ENCODE data around the gene DNAH10. TPM values are rescaled to one million over a fixed set of nuclear protein-coding genes. Genes with fewer than 3 reads are reported as not detected.

The DNAH10 gene
- total RNA-seq, 1 donor from 2014 or later: 0.16 TPM

DNA sequence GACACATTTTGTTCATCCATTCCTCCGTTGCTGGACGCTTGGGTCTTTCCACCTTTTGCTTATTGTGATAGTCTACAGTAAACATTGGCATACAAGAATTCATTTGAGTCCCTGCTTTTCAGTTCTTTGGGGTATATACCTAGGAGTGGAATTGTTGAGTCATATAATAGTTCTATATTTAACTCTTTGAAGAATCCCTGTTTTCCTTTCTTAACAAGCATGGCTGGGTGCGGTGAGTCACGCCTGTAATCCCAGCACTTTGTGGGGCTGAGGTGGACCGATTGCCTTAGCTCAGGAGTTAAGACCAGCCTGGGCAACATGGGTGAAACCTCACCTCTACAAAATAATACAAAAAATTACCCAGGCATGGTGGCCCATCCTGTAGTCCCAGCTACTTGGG, 135.1 kb downstream of the DNAH10 start:
- H3K9me3 Mint-ChIP-seq (ENCODE audit: unreplicated experiment): no peaks in the 10 kb centered on the region
- no peak overlapping the region for H3K4me3 Mint-ChIP-seq (ENCODE audit: unreplicated experiment)
- no peaks in the 10 kb centered on the region for H3K27me3 Mint-ChIP-seq (ENCODE audit: unreplicated experiment)
- no peak overlapping the region for H3K27ac Mint-ChIP-seq (ENCODE audit: unreplicated experiment)
- TF ChIP-seq CTCF (IDR thresholded peaks at IDR 0.05): no peak
- DNase-seq (ENCODE audit: extremely low spot score, unreplicated experiment): no peak
- H3K4me1 Mint-ChIP-seq (ENCODE audit: unreplicated experiment): peaks cover 15% of the 10 kb centered on the region
- no peaks in the 10 kb centered on the region for H3K36me3 Mint-ChIP-seq (ENCODE audit: unreplicated experiment)

- Mint-ChIP-seq H3K27ac (ENCODE audit: unreplicated experiment) (no peak overlapping the region), H3K27me3 (ENCODE audit: unreplicated experiment) (no peaks in the 10 kb centered on the region), H3K36me3 (ENCODE audit: unreplicated experiment) (no peaks in the 10 kb centered on the region), H3K9me3 (ENCODE audit: unreplicated experiment) (no peaks in the 10 kb centered on the region), H3K4me1 (ENCODE audit: unreplicated experiment) (peaks cover 15% of the 10 kb centered on the region), H3K4me3 (ENCODE audit: unreplicated experiment) (no peak overlapping the region)
- no peak for DNase-seq (ENCODE audit: extremely low spot score, unreplicated experiment)
- no peak for TF ChIP-seq CTCF (IDR thresholded peaks at IDR 0.05)
Observed at GRCh38 chr12:123898673-123899072, 136.6 kb downstream of the DNAH10 start.

GRCh38 chr12:123899368-123899767, 137.3 kb downstream of the DNAH10 start:
- Mint-ChIP-seq H3K36me3 (ENCODE audit: unreplicated experiment) (no peaks in the 10 kb centered on the region), H3K27ac (ENCODE audit: unreplicated experiment) (no peak overlapping the region), H3K27me3 (ENCODE audit: unreplicated experiment) (peaks cover 3% of the 10 kb centered on the region), H3K9me3 (ENCODE audit: unreplicated experiment) (no peaks in the 10 kb centered on the region), H3K4me1 (ENCODE audit: unreplicated experiment) (peaks cover 15% of the 10 kb centered on the region), H3K4me3 (ENCODE audit: unreplicated experiment) (no peak overlapping the region)
- no peak for DNase-seq (ENCODE audit: extremely low spot score, unreplicated experiment)
- TF ChIP-seq CTCF (IDR thresholded peaks at IDR 0.05): no peak

DNA sequence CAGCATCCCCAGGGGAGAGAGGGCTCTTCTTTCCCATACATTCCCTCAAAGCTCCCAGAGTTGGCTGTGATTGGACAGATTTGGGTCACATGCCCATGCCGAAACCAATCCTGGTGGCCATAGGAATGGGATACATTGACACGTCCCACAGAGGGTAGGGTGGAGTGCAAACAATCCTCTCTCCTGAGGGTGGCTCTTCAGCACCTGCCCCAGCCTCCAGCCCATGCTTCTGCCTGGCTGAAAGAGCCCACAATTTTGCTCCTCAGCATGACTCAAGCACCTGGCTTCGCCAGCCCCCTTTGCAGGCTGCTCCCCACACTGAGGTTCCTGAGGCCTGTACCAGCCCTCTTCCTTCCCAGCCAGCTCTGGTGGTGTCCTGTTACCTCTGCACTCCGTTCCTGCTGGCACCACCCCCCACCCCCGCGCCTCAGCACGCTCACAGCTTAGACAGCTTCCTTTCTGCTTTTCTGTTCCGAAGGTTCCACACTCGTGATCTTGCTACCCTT, 138.8 kb downstream of the DNAH10 start:
- H3K27me3 Mint-ChIP-seq (ENCODE audit: unreplicated experiment): peaks cover 3% of the 10 kb centered on the region
- TF ChIP-seq CTCF (IDR thresholded peaks at IDR 0.05): no peak
- H3K9me3 Mint-ChIP-seq (ENCODE audit: unreplicated experiment): no peaks in the 10 kb centered on the region
- peaks cover 18% of the 10 kb centered on the region for H3K4me1 Mint-ChIP-seq (ENCODE audit: unreplicated experiment)
- no peak overlapping the region for H3K27ac Mint-ChIP-seq (ENCODE audit: unreplicated experiment)
- H3K36me3 Mint-ChIP-seq (ENCODE audit: unreplicated experiment): no peaks in the 10 kb centered on the region
- DNase-seq (ENCODE audit: extremely low spot score, unreplicated experiment): no peak
- peak overlapping the region; percentile 48 for H3K4me3 Mint-ChIP-seq (ENCODE audit: unreplicated experiment)

DNA sequence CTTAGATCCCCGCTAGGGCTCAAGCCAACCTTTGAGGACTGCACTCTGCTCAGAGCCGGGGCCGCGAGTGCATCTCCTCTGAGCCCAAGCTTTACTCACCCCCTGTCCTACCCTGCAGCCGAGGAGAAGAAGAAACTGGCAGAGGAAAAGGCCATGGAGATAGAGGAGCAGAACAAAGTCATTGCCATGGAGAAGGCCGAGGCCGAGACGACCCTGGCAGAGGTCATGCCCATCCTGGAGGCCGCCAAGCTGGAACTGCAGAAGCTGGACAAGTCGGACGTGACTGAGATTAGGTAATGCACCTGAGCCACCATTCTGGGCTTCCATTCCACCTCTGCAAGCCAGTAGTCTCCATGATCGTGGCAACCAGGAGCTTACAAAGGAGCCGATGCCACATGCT, 140.7 kb downstream of the DNAH10 start:
- no peak for TF ChIP-seq CTCF (IDR thresholded peaks at IDR 0.05)
- Mint-ChIP-seq H3K36me3 (ENCODE audit: unreplicated experiment) (no peaks in the 10 kb centered on the region), H3K4me1 (ENCODE audit: unreplicated experiment) (peaks cover 10% of the 10 kb centered on the region), H3K27ac (ENCODE audit: unreplicated experiment) (no peak overlapping the region), H3K27me3 (ENCODE audit: unreplicated experiment) (peaks cover 3% of the 10 kb centered on the region), H3K4me3 (ENCODE audit: unreplicated experiment) (no peak overlapping the region), H3K9me3 (ENCODE audit: unreplicated experiment) (no peaks in the 10 kb centered on the region)
- no peak for DNase-seq (ENCODE audit: extremely low spot score, unreplicated experiment)

Data from osteocyte (in vitro differentiated cells).